Measurements from ENCODE around the gene WDR70.
"Not testable (repeated sequence)": the region's sequence is repeated elsewhere in the genome, so short reads cannot be mapped to it uniquely, and the experiment has no call there.

The WDR70 gene

GRCh38 chr5:37685816-37686215 is 306.7 kb downstream of the WDR70 start:
- no peak for DNase-seq (ENCODE audit: low spot score)

- DNase-seq (ENCODE audit: low spot score), result not testable (repeated sequence)
Observed at GRCh38 chr5:37688925-37689324, 309.8 kb downstream of the WDR70 start.

GRCh38 chr5:37694333-37694732 is 315.2 kb downstream of the WDR70 start:
- DNase-seq (ENCODE audit: low spot score), result not testable (repeated sequence)

GRCh38 chr5:37694867-37695266 is 315.7 kb downstream of the WDR70 start:
- DNase-seq (ENCODE audit: low spot score), result no peak

GRCh38 chr5:37695647-37696046 is 316.5 kb downstream of the WDR70 start:
- no peak for DNase-seq (ENCODE audit: low spot score)

GRCh38 chr5:37696190-37697021 is 317.3 kb downstream of the WDR70 start:
- DNase-seq (ENCODE audit: low spot score), result no peak

GRCh38 chr5:37701868-37702267 is 322.8 kb downstream of the WDR70 start:
- no peak for DNase-seq (ENCODE audit: low spot score)

GRCh38 chr5:37703841-37704241 is 324.7 kb downstream of the WDR70 start:
- no peak for DNase-seq (ENCODE audit: low spot score)

- no peak for DNase-seq (ENCODE audit: low spot score)
Observed at GRCh38 chr5:37704406-37704805, 325.3 kb downstream of the WDR70 start.

GRCh38 chr5:37709020-37709419 is 329.9 kb downstream of the WDR70 start:
- DNase-seq (ENCODE audit: low spot score), result no peak

- no peak for DNase-seq (ENCODE audit: low spot score)
Observed at GRCh38 chr5:37710965-37711364, 331.8 kb downstream of the WDR70 start.

- no peak for DNase-seq (ENCODE audit: low spot score)
Observed at GRCh38 chr5:37712750-37713149, 333.6 kb downstream of the WDR70 start.

GRCh38 chr5:37714756-37715155 is 335.6 kb downstream of the WDR70 start:
- DNase-seq (ENCODE audit: low spot score), result no peak

- no peak for DNase-seq (ENCODE audit: low spot score)
Observed at GRCh38 chr5:37715361-37715760, 336.2 kb downstream of the WDR70 start.

- no peak for DNase-seq (ENCODE audit: low spot score)
Observed at GRCh38 chr5:37715992-37716391, 336.9 kb downstream of the WDR70 start.

GRCh38 chr5:37716405-37716804 is 337.3 kb downstream of the WDR70 start:
- no peak for DNase-seq (ENCODE audit: low spot score)

- no peak for DNase-seq (ENCODE audit: low spot score)
Observed at GRCh38 chr5:37717276-37717612, 338.1 kb downstream of the WDR70 start.

GRCh38 chr5:37717613-37718431 is 338.7 kb downstream of the WDR70 start:
- DNase-seq (ENCODE audit: low spot score), result no peak

- no peak for DNase-seq (ENCODE audit: low spot score)
Observed at GRCh38 chr5:37720550-37720952, 341.4 kb downstream of the WDR70 start.

GRCh38 chr5:37721447-37721871 is 342.3 kb downstream of the WDR70 start:
- DNase-seq (ENCODE audit: low spot score), result no peak

- no peak for DNase-seq (ENCODE audit: low spot score)
Observed at GRCh38 chr5:37722236-37723161, 343.4 kb downstream of the WDR70 start.
